ENCODE data around the gene NUCB1. TPM values are rescaled to one million over a fixed set of nuclear protein-coding genes. Genes with fewer than 3 reads are reported as not detected.
"Not testable (repeated sequence)": the region's sequence is repeated elsewhere in the genome, so short reads cannot be mapped to it uniquely, and the experiment has no call there.

The NUCB1 gene
- total RNA-seq, 1 experiment from 2014 or later = 125 TPM

- H2BK12ac ChIP-seq (ENCODE audit: insufficient read length, low read depth, low read length) = no peak overlapping the region
- no peak overlapping the region for H3K27ac ChIP-seq (ENCODE audit: insufficient read length, low read depth, low read length)
- no peak overlapping the region for H2AK5ac ChIP-seq (ENCODE audit: insufficient read length, low read length)
- H3K9me3 Mint-ChIP-seq = no peaks in the 10 kb centered on the region
- WGBS (ENCODE audit: extremely low coverage, insufficient read length, low lambda C conversion rate) = no CpG with 5 or more reads among the region's 11 CpGs
- H3K36me3 Mint-ChIP-seq (ENCODE audit: insufficient read depth in 1 of 3, low read depth in 3 of 3) = peaks cover 6 to 29% (median 18%) of the 10 kb centered on the region in 3 experiments
- H3K4me3 Mint-ChIP-seq = no peak overlapping the region
- H3K18ac ChIP-seq (ENCODE audit: insufficient read length, low read depth, low read length) = no peak overlapping the region
- no peaks in the 10 kb centered on the region for H3K4me1 ChIP-seq (ENCODE audit: insufficient read depth, low read length)
- H3K79me1 ChIP-seq (ENCODE audit: insufficient read depth, low read depth, low read length, poor library complexity, severe bottlenecking) = no peaks in the 10 kb centered on the region
- H4K20me1 ChIP-seq (ENCODE audit: control insufficient read depth, insufficient read depth, insufficient read length) = no peaks in the 10 kb centered on the region
- no peak overlapping the region for H2BK120ac ChIP-seq (ENCODE audit: low read depth, low read length, poor library complexity, severe bottlenecking)
- no peak overlapping the region; a peak in 1 of 7 replicates for H3K27ac Mint-ChIP-seq
- no peak overlapping the region for H4K91ac ChIP-seq (ENCODE audit: insufficient read length, low read depth, low read length)
- H3K79me2 ChIP-seq (ENCODE audit: insufficient read depth, low read length) = no peaks in the 10 kb centered on the region
- DNase-seq = no peak
- no peak overlapping the region for H3K4me2 ChIP-seq (ENCODE audit: insufficient read depth, insufficient read length, low read length)
- no peak overlapping the region for H3T11ph ChIP-seq (ENCODE audit: low read length)
- no peak for TF ChIP-seq CTCF (conservative IDR thresholded peaks at IDR 0.05)
- no peak overlapping the region for H3K4ac ChIP-seq (ENCODE audit: low read depth, low read length)
- H3K23me2 ChIP-seq (ENCODE audit: insufficient read length, low read depth, low read length, poor library complexity, severe bottlenecking) = no peaks in the 10 kb centered on the region
- no peak overlapping the region for H2BK15ac ChIP-seq (ENCODE audit: low read depth, low read length)
- H2BK20ac ChIP-seq (ENCODE audit: low read depth, low read length, poor library complexity, severe bottlenecking) = no peak overlapping the region
- H3K4me1 Mint-ChIP-seq = 0 out of 4 replicates have a peak, but pooled peaks cover 0 to 2% of the 10 kb centered on the region in 2 experiments
- no peak overlapping the region for H2AFZ ChIP-seq (ENCODE audit: low read length)
- H3K9me3 ChIP-seq (ENCODE audit: control insufficient read depth, low read depth, low read length) = no peaks in the 10 kb centered on the region
- no peaks in the 10 kb centered on the region for H3K27me3 ChIP-seq (ENCODE audit: insufficient read depth, low read length)
- no peak overlapping the region for H3K56ac ChIP-seq (ENCODE audit: insufficient read length, low read depth, low read length)
- no peak overlapping the region for H2BK5ac ChIP-seq (ENCODE audit: insufficient read length, low read length)
- H4K8ac ChIP-seq (replicated peaks; ENCODE audit: insufficient read length, low read depth, low read length) = no peak overlapping the region
- H3K27me3 Mint-ChIP-seq (ENCODE audit: low read depth) = peaks cover 2% of the 10 kb centered on the region
- no peak overlapping the region for H3K9ac ChIP-seq (ENCODE audit: extremely low read depth, insufficient read length, low read length)
- no peak overlapping the region for H3K14ac ChIP-seq (ENCODE audit: insufficient read depth, low read length)
- no peak overlapping the region for H3K23ac ChIP-seq (ENCODE audit: insufficient read length, low read depth, low read length)
- H4K5ac ChIP-seq (ENCODE audit: insufficient read length, low read depth, low read length) = no peak overlapping the region
These were observed 25.2 kb downstream of the NUCB1 start for GRCh38 chr19:48925240-48925843.

GRCh38 chr19:48925890-48926289, 25.8 kb downstream of the NUCB1 start:
- not testable (repeated sequence) for H3K9me3 Mint-ChIP-seq; H3K4ac ChIP-seq (ENCODE audit: low read depth, low read length); H2BK20ac ChIP-seq (ENCODE audit: low read depth, low read length, poor library complexity, severe bottlenecking); H3K79me1 ChIP-seq (ENCODE audit: insufficient read depth, low read depth, low read length, poor library complexity, severe bottlenecking); H3K9me3 ChIP-seq (ENCODE audit: control insufficient read depth, low read depth, low read length); H2AFZ ChIP-seq (ENCODE audit: low read length); H3K27me3 ChIP-seq (ENCODE audit: insufficient read depth, low read length); H3K4me2 ChIP-seq (ENCODE audit: insufficient read depth, insufficient read length, low read length); H3K56ac ChIP-seq (ENCODE audit: insufficient read length, low read depth, low read length); H2BK12ac ChIP-seq (ENCODE audit: insufficient read length, low read depth, low read length); H3K27ac ChIP-seq (ENCODE audit: insufficient read length, low read depth, low read length); H4K5ac ChIP-seq (ENCODE audit: insufficient read length, low read depth, low read length); H3K4me1 Mint-ChIP-seq; H4K91ac ChIP-seq (ENCODE audit: insufficient read length, low read depth, low read length); H2BK120ac ChIP-seq (ENCODE audit: low read depth, low read length, poor library complexity, severe bottlenecking); H3K18ac ChIP-seq (ENCODE audit: insufficient read length, low read depth, low read length); H3K9ac ChIP-seq (ENCODE audit: extremely low read depth, insufficient read length, low read length); H3K4me3 Mint-ChIP-seq; H3K27ac Mint-ChIP-seq; H3T11ph ChIP-seq (ENCODE audit: low read length); H3K23me2 ChIP-seq (ENCODE audit: insufficient read length, low read depth, low read length, poor library complexity, severe bottlenecking); H3K27me3 Mint-ChIP-seq (ENCODE audit: low read depth); DNase-seq; H2BK5ac ChIP-seq (ENCODE audit: insufficient read length, low read length); H3K23ac ChIP-seq (ENCODE audit: insufficient read length, low read depth, low read length); H4K8ac ChIP-seq (replicated peaks; ENCODE audit: insufficient read length, low read depth, low read length); H3K14ac ChIP-seq (ENCODE audit: insufficient read depth, low read length); H3K79me2 ChIP-seq (ENCODE audit: insufficient read depth, low read length); H2BK15ac ChIP-seq (ENCODE audit: low read depth, low read length); H3K4me1 ChIP-seq (ENCODE audit: insufficient read depth, low read length); H2AK5ac ChIP-seq (ENCODE audit: insufficient read length, low read length); H4K20me1 ChIP-seq (ENCODE audit: control insufficient read depth, insufficient read depth, insufficient read length)
- peaks cover 6 to 24% (median 17%) of the 10 kb centered on the region in 3 experiments for H3K36me3 Mint-ChIP-seq (ENCODE audit: insufficient read depth in 1 of 3, low read depth in 3 of 3)
- WGBS (ENCODE audit: extremely low coverage, insufficient read length, low lambda C conversion rate) = no CpG with 5 or more reads among the region's 8 CpGs

Measured in H9 (cell line).